Measurements from ENCODE around the gene TREH.
"Not testable (repeated sequence)": the region's sequence is repeated elsewhere in the genome, so short reads cannot be mapped to it uniquely, and the experiment has no call there.

TREH gene

DNA sequence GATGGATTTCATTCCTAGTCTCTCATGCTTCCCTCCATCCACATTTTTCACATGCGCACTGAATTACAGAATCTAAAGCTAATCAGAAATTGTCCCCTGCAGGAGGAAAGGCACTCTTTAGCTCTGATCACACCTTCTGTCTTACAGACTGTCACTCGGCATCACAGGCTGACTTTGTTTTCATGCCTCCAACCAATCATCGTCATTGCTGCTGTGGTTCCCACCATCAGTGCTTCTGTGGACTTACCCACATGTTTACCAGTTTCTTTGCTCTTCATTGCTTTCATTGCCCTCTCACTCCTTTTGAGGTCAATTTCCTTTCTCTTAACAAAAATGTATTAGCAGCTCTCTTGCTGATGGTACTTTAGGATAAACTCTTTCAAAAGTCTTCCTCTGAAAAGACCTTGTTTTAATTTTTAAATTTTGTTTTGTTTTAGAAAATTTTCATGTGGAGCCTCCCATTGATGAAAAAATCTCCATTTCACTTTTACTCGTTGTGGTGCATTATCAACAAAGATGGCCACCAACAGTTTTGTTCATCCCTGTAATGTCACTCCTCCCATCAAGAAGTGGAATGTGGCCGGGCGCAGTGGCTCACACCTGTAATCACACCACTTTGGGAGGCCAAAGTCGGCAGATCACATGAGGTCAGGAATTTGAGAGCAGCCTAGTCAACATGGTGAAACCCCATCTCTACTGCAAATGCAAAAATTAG lies 20.2 kb upstream of the TREH start:
- in situ Hi-C loops (cut with HindIII; ENCODE audit: low sequenced_read_pairs): loop anchor here (10.0 kb wide), 1 partner anchor 95 kb away; the partner anchor contains the start of gene DDX6

DNA sequence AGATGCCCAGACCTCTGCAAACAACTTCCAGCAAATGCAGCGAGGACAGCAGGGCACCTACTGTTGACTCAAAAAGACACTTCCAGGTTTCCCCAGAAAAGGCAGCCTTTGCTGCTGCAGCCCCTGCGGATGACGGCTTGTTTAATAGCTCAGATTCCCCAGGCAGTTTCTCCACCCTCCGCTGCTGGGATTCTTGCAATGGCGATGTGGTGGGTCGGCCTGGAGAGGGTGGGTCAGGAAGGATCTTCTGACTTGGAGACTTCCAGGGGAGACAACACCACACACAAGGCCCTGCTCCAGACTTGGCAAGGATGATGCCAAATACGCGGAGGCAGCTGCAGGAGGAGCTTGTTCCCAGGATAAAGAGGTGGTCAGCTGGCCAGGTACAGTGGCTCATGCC lies 17.9 kb upstream of the TREH start:
- in situ Hi-C loops (cut with HindIII; ENCODE audit: low sequenced_read_pairs): no loop called here

DNA sequence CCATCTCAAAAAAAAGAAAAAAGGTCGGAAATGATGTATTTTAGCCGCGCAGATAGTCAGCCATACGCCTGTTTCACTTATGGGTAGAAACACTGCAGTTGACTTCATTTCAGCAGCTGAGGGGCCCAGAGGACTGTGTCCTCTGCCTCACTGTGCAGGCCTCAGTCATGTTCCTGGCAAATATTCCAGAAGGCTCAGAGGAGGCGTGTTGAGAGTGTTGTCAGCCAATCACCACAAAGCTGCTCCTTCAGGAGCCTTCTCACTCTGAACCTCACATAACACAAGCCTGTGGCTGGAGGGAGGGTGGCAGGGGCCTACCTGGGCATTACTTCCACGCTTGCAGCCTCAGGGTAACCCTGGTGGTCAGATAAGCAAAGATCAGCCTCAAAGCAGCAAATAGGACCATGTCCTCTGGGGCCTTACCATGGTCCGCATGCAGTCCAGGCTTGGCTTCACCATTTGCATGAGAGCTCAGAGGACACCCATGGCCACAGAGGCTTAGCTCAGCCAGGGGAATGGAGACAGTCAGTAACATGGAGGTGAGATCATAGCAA lies 17.3 kb upstream of the TREH start:
- in situ Hi-C loops (cut with HindIII; ENCODE audit: low sequenced_read_pairs): no loop called here

DNA sequence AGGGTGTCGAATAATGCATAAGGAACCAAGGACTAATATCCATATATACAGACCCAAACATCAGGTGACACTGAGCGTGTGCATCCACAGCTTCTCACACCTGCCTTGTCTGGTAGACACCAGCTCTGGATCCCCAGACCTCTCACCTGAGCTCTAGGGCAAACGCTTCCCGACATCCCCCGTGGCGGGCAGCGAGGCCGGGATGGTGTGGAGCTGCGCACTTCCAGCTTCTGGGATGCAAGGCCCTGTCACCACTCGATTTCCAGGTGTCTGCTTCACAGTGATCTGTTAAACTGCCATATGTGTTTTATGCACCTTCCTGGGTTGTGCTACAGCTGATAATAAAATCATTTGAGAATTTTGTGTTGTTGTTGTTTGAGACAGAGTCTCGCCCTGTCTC lies 15.3 kb upstream of the TREH start:
- in situ Hi-C loops (cut with HindIII; ENCODE audit: low sequenced_read_pairs): no loop called here

DNA sequence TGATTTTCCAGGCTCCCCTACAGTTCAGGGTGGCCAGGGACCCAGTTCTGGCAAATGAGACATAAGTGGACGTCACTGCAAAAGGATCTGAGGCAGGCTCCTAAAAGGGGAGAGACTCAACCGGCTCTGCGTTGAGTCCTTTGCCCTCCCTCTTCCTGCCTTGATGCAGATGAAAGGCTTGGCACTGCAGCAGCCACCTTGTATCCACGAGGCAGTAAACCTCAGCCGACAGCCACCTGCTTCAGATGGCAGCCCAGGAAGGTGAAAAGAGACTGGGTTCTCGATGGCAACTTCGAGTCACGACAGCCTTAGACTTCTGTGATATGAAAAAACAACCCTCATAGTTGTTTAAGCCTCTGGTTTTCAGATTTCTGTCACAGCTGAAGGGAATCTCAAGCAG lies 14.7 kb upstream of the TREH start:
- in situ Hi-C loops (cut with HindIII; ENCODE audit: low sequenced_read_pairs): no loop called here

DNA sequence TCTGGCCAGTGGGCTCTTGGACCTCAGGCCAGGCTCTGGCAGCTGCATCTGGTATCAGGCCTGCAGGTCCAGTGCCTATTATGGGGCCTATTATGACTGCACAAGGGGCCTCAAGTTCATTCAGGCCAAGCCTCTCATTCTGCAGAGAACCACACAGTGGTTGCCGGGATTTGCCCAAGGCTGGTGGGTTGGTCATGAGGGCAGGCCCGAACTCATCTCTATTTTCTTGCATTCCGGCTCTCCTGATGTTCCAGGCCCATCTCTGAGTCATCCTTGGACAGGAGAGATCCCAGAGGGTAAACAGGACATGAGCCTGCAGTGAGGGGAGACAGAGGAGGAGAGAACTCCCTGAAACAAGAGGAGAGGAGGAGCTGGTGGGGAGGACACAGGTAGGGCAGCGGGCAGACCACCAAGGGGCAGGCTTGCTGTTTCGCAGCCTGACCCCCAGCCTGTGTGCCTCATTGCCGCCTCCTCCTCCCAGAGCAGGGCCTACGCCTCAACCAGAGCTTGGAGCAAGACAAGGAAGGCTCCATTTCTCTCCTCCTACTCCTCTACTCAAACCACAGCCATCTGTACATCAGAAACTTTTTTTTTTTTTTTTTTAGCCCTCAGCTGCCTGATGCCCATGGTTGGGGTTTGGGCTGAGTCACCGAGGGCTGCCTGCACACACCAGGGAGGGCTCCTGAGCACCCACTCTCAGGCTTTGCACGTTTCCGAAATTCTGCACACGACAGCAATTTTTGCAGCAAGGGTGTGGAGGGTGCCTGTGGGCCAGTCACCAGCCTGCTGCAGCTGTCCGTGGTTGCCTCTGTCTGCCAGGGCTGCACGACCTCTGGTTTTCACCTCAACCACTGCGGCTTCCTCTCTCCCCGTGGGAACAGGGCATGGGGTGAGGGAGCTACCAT lies 12.7 kb upstream of the TREH start:
- in situ Hi-C loops (cut with HindIII; ENCODE audit: low sequenced_read_pairs): no loop called here

DNA sequence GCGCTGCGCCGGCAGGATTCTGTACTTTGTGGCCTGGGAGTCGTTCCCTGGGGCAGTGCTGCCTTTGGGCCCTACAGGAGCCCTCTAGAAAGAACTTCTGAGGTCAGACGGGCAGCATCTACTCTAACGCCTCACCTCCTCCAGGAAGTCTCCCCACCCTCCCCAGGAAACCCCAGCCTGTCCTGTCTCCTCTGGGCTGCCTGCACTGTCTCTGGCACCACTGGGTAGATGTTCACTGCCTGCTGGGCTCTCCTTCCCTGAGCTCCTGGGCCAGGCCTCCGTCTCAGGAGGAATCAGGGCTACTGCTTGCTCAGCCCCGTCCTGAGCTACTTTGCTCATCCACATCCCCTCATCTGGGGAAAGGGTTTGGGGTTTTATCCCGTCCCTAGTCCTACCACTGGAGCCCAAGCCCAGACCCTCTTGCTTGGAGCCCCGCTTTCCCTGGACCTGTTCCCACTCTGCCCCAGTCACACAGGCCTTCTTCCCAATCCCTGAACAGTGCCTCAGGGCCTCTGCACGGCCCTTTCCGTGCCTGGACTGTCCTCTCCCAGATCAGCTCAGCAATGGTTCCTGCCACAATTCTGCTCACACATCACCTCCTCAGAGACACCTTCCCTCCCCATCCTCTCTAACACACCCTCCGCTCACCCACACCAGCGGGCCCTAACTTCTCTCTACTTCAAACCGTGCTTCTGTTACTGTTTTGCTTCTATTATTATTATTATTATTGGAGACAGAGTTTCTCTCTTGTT lies 11.3 kb upstream of the TREH start:
- in situ Hi-C loops (cut with HindIII; ENCODE audit: low sequenced_read_pairs): no loop called here

DNA sequence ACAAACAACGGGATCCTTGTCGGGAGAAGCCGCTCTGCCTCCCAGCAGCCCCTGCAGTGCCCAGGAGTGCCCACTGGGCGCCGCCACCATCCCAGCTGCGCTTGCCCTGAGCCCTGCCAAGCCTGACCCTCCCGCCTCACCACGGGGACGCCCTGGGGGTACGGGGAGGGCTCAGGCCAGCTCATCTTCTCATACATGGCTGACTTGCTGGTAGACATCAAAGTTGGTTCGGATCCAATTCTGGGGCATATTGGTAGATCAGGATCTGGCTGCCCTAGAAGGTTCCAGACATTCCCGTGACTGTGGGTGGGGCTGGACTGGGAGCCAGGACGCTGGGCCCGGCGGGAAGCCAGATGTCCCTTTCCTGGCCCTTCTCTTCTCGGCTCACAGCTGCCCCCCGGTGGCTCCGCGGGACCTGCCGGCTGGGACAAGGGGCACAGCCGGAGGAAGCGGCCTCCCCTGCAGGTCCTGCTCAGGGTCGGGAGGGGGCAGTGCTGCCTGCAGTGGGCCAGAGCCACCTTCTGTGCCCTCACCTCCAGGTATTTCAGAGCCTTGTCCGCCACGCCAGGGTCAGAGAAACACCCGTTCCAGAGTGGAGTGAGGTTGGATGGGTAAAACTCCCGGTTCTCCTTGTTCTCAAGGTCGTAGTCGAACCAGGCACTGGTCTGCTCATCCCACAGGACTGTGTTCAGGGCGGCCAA lies 10.6 kb upstream of the TREH start:
- in situ Hi-C loops (cut with HindIII; ENCODE audit: low sequenced_read_pairs): no loop called here

DNA sequence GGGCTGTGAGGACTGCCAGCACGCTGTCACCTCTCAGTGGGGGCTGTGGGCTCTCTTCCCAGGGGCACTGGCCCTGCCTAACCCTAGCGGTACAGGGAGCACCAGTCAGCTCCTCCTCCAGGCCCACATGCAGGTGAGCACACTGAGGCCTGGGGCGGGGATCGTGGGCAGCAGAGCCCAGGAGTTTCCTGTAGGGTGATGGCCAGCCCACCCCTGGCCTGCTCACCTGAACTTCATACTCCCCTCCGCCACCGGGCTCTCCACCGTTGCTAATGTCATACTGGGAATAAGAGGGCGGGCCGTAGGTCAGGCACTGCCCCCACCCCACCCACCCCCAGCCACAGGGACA lies 10.0 kb upstream of the TREH start:
- in situ Hi-C loops (cut with HindIII; ENCODE audit: low sequenced_read_pairs): no loop called here

DNA sequence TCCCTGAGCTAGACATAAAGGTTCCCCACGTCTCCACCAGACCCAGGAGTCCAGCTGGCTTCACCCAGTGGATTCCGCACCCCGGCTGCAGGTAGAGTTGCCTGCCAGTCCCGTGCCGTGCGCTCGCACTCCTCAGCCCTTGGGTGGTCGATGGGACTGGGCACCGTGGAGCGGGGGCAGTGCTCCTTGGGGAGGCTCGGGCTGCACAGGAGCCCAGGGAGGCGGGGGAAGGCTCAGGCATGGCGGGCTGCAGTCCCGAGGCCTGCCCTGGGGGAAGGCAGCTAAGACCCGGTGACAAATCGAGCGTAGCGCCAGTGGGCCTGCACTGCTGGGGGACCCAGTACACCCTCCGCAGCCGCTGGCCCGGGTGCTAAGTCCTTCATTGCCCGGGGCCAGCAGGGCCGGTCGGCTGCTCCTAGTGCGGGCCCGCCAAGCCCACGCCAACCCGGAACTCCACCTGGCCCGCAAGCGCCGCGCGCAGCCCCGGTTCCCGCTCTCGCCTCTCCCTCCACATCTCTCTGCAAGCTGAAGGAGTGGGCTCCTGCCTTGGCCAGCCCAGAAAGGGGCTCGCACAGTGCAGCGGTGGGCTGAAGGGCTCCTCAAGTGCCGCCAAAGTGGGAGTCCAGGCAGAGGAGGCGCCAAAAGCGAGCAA lies 9.5 kb upstream of the TREH start:
- in situ Hi-C loops (cut with HindIII; ENCODE audit: low sequenced_read_pairs): no loop called here

DNA sequence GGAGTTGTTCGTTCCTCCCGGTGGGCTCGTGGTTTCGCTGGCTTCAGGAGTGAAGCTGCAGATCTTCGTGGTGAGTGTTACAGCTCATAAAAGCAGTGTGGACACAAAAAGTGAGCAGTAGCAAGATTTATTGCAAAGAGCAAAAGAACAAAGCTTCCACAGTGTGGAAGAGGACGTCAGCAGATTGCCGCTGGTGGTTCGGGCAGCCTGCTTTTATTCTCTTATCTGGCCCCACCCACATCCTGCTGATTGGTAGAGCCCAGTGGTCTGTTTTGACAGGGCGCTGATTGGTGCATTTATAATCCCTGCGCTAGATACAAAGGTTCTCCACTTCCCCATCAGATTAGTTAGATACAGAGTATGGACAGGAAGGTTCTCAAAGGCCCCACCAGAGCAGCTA lies 8.9 kb upstream of the TREH start:
- in situ Hi-C loops (cut with HindIII; ENCODE audit: low sequenced_read_pairs): not testable (repeated sequence)

DNA sequence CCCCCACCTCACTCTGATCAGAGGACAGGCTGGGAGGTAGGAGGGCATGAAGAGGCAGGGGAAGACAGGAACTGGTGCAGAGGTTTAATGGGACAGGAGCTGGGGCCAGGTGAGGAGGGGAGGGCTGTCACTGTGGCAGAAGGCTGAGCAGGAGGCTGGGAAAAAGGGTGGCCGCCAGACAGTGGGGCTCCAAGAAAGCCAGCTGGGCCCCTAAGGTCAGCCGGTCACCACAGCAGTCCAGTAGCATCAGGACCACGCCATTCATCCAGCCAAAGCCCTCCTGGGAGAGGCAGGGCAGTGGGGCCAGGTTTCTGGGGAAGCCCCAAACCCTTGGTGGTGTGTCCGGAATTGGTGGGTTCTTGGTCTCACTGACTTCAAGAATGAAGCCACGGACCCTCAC lies 8.5 kb upstream of the TREH start:
- in situ Hi-C loops (cut with HindIII; ENCODE audit: low sequenced_read_pairs): no loop called here

DNA sequence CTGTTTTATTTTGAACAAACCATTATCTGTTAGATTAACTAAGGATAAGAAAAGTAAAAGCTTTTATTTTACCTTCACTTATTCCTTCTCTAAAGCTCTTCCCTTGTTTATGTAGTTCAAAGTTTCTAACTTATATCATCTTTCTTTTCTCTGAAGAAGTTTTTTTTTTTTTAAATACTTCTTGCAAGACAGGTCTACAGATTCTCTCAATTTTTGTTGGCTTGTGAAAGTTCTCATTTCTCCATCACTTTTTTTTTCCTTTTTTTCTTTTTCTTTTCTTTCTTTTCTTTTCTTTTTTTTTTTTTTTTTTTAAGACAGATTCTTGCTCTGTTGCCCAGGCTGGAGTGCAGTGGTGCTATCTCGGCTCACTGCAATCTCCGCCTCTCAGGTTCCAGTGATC lies 4.7 kb upstream of the TREH start:
- in situ Hi-C loops (cut with HindIII; ENCODE audit: low sequenced_read_pairs): no loop called here

DNA sequence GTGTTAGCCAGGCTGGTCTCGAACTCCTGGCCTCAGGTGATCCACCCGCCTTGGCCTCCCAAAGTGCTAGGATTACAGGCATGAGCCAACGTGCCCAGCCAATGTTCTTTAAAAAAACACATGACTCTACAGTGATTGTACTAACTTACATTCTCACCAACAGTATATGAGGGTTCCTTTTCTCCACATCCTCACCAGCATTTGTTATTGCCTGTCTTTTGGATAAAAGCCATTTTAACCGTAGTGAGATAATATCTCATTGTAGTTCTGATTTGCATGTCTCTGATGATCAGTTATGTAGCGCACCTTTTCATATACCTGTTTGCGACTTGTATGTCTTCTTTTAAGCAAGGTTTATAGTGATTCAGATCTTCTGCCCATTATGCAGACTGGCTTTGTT lies 3.5 kb upstream of the TREH start:
- in situ Hi-C loops (cut with HindIII; ENCODE audit: low sequenced_read_pairs): not testable (repeated sequence)

DNA sequence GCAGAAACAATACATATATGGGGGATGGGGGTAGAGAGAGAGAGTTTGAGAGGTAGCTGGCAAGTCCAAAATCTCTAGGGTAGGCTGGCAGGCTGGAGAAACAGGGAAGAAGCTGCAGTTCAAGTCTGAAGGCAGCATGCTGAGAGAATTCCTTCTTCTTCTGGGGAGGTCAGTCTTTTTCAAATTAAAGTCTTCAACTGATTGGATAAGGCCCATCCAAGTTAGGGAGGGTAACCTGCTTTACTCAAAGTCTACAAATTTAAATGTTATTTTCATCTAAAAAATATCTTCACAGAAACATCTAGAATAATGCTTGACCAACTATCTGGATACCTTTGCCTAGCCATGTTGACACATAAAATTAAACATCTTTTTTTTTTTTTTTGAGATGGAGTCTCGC lies 2.9 kb upstream of the TREH start:
- in situ Hi-C loops (cut with HindIII; ENCODE audit: low sequenced_read_pairs): no loop called here

DNA sequence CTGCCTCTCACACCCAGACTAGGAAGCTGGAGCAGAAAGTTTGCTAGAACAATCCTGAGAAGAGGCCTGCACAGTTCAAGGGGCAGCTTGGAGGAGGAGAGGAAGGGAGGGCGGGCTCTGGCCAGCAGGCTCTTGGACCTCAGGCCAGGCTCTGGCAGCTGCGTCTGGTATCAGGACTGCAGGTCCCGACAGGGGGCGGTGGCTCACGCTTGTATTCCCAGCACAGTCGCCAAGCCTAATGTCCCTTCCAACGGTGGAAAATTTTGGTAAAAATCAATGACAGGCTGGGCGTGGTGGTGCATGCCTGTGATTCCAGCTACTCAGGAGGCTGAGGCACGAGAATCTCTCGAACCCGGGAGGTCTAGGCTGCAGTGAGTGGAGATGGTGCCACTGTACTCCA lies 542 bp downstream of the TREH start:
- in situ Hi-C loops (cut with HindIII; ENCODE audit: low sequenced_read_pairs): not testable (repeated sequence)

DNA sequence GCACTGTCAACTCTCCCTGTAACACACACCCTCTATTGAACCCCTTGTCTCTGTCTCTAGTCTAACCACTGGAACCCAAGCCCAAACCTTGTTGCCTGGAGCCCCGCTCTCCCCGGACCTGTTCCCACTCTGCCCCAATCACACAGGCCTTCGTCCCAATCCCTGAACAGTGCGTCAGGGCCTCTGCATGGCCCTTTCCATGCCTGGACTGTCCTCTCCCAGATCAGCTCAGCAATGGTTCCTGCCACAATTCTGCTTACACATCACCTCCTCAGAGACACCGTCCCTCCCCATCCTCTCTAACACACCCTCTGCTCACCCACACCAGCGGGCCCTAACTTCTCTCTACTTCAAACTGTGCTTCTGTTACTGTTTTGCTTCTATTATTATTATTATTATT lies 1.5 kb downstream of the TREH start:
- in situ Hi-C loops (cut with HindIII; ENCODE audit: low sequenced_read_pairs): no loop called here

DNA sequence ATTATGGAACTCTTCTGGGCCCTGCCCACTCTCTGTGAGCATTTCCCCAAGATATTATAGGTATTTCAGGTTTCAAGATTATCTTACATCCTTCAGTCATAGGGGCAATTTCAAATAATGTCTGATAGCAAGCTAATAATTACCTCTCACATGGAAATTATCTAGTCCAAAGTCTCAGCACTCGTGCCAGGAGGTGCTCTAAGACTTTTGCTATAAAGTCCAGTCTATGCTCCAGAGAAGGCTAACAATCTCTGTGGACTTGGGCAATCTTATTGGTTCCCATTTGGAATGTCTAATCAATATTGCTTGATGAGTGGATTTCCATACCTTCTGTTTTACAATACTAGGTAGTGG lies 5.4 kb downstream of the TREH start:
- in situ Hi-C loops (cut with HindIII; ENCODE audit: low sequenced_read_pairs): no loop called here

DNA sequence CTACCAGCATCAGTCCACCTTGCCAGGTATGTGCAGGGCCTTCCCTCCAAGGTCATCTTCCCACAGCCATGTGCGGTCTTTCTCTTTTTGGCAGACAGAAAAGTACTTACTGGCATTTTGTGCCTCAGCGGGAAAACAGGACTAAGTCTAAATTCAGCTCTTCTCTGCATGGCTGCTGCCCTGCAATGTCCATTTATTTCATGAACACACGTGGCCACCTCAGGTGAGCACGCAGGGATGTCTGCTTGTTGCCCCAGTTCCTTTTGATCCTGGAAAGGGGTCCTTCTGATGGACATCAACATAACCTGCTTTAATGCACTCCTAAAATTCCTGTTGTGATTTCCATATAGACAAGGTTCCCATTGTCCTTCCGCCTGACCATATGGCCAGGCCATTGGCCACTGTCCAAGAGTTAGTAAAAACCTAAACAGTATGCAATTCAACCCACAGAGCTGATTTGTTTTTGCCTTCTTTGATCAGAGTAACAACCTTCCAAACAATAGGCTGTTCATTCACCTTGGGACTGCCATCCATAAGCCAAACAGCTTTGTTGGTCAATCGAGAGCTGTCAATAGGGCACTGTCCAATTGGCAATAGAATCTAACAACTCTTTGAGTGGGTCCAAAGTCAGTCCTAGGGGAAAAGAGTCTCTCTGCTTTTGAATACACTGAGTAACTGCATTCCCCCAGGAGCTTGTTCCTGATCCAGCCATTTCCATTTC lies 5.9 kb downstream of the TREH start:
- in situ Hi-C loops (cut with HindIII; ENCODE audit: low sequenced_read_pairs): no loop called here

DNA sequence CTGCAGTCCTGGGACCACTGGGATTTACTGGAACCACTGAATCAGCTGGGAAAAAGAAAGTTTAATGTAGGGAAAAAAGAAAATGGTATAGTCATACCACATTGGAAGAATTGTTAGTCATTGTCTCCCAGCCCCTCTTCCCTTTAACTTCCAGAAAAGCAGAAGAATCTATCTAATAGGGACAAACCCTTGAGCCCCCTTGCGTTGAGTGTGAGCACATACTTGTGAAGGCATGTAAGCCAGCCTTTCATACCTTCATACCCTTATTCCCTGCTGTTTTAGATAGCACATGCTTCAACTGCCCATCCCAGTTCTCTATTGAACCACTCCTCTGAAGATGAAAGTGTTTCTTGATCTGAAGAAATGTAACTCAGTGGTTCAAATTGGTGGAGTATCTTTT lies 6.6 kb downstream of the TREH start:
- in situ Hi-C loops (cut with HindIII; ENCODE audit: low sequenced_read_pairs): no loop called here
